Trophoblast cell (in vitro differentiated cells and primary cell): ENCODE results near the gene OCSTAMP.
A peak's percentile ranks its signal among the peaks of the same experiment; 100 is the strongest.

Experiments used
- DNase-seq, 2 donors: peaks; one replicate each; pipeline ENCODE4 v3.0.0-alpha.2; 2016
- H2AFZ ChIP-seq: 2 replicates; pipeline ENCODE4 v1.6.1; 2013; ENCODE audit warnings: low read length, moderate library complexity, mild to moderate bottlenecking; ENCODE audit not compliant: insufficient read depth, poor library complexity
- H2AK5ac ChIP-seq: 2 replicates; pipeline ENCODE4 v1.6.1; 2013; ENCODE audit warnings: mild to moderate bottlenecking, low read length
- H2BK120ac ChIP-seq: 2 replicates; pipeline ENCODE4 v1.6.1; 2013; ENCODE audit warnings: low read length, mild to moderate bottlenecking, moderate library complexity; ENCODE audit not compliant: insufficient read depth, poor library complexity
- H2BK12ac ChIP-seq: 2 replicates; pipeline ENCODE4 v1.6.1; 2013; ENCODE audit warnings: mild to moderate bottlenecking, low read length, moderate library complexity
- H2BK5ac ChIP-seq: 2 replicates; pipeline ENCODE4 v1.6.1; 2013; ENCODE audit warnings: low read length, low read depth, moderate library complexity, mild to moderate bottlenecking; ENCODE audit not compliant: poor library complexity
- H3K14ac ChIP-seq: 2 replicates; pipeline ENCODE4 v1.6.1; 2013; ENCODE audit warnings: mild to moderate bottlenecking, low read length
- H3K18ac ChIP-seq: 2 replicates; pipeline ENCODE4 v1.6.1; 2013; ENCODE audit warnings: mild to moderate bottlenecking, low read length
- H3K23ac ChIP-seq: 2 replicates; pipeline ENCODE4 v1.6.1; 2013; ENCODE audit warnings: low read length
- H3K27ac ChIP-seq: 2 replicates; pipeline ENCODE4 v1.5.1; 2013; ENCODE audit warnings: low read depth, mild to moderate bottlenecking, inconsistent platforms, low read length, moderate library complexity
- H3K27me3 ChIP-seq: 2 replicates; pipeline ENCODE4 v1.6.1; 2013; ENCODE audit warnings: inconsistent platforms, mild to moderate bottlenecking, low read length, moderate library complexity; ENCODE audit not compliant: insufficient read depth
- H3K36me3 ChIP-seq, 2 experiments: 1 replicate in 1 of 2; 2 replicates in 1 of 2; pipeline ENCODE4 v1.6.1; 2013; ENCODE audit warnings: low read length in 2 of 2, mild to moderate bottlenecking in 2 of 2, moderate library complexity in 1 of 2; ENCODE audit not compliant: insufficient read depth in 2 of 2, control insufficient read depth in 1 of 2
- H3K4ac ChIP-seq: 2 replicates; pipeline ENCODE4 v1.6.1; 2013; ENCODE audit warnings: low read depth, mild to moderate bottlenecking, low read length, moderate library complexity
- H3K4me1 ChIP-seq, 2 experiments: 1 replicate in 1 of 2; 2 replicates in 1 of 2; pipeline ENCODE4 v1.6.1; 2013; ENCODE audit warnings: low read length in 2 of 2, mild to moderate bottlenecking in 2 of 2, moderate library complexity in 1 of 2; ENCODE audit not compliant: insufficient read depth in 2 of 2, control insufficient read depth in 1 of 2
- H3K4me2 ChIP-seq: 2 replicates; pipeline ENCODE4 v1.6.1; 2013; ENCODE audit warnings: inconsistent platforms, mild to moderate bottlenecking, low read length, moderate library complexity
- H3K4me3 ChIP-seq: 2 replicates; pipeline ENCODE4 v1.5.1; 2013; ENCODE audit warnings: mild to moderate bottlenecking, low read depth, low read length, inconsistent platforms
- H3K79me1 ChIP-seq: one replicate; pipeline ENCODE4 v1.6.1; 2013; ENCODE audit warnings: low read length
- H3K79me2 ChIP-seq: 2 replicates; pipeline ENCODE4 v1.6.1; 2013; ENCODE audit warnings: low read length, mild to moderate bottlenecking; ENCODE audit not compliant: control insufficient read depth, insufficient read depth, poor library complexity
- H3K9ac ChIP-seq: 2 replicates; pipeline ENCODE4 v1.6.1; 2013; ENCODE audit warnings: mild to moderate bottlenecking, low read length
- H3K9me3 ChIP-seq: 2 replicates; pipeline ENCODE4 v1.6.1; 2013; ENCODE audit warnings: low read depth, mild to moderate bottlenecking, control low read depth, inconsistent platforms, low read length; ENCODE audit not compliant: insufficient read depth
- H4K12ac ChIP-seq: 2 replicates; pipeline ENCODE4 v1.6.1; 2013; ENCODE audit warnings: low read depth, mild to moderate bottlenecking, low read length, moderate library complexity
- H4K8ac ChIP-seq: 2 replicates; pipeline ENCODE4 v1.6.1; 2013; ENCODE audit warnings: low read depth, mild to moderate bottlenecking, low read length, moderate library complexity
- H4K91ac ChIP-seq: one replicate; pipeline ENCODE4 v1.6.1; 2013; ENCODE audit warnings: low read depth, mild to moderate bottlenecking, low read length, moderate library complexity
- WGBS: extraction: QIAGEN DNeasy Blood & Tissue Kit; methylation state at CpG from one replicate; pipeline ENCODE4 v1.1.7; 2013; ENCODE audit warnings: missing lambda C conversion rate; ENCODE audit not compliant: insufficient read length, insufficient coverage; ENCODE audit errors: extremely low coverage; 5-methylcytosine and 5-hydroxymethylcytosine counted together

The OCSTAMP gene

GRCh38 chr20:46509523-46509922, 40.9 kb downstream of the OCSTAMP start:
- H3K27me3 ChIP-seq, result no peaks in the 10 kb centered on the region
- no peak overlapping the region for H3K4ac ChIP-seq
- H3K79me2 ChIP-seq, result peaks cover 4% of the 10 kb centered on the region
- H2BK120ac ChIP-seq, result no peak overlapping the region
- H3K14ac ChIP-seq, result no peak overlapping the region
- DNase-seq, result no peak
- no CpG with 5 or more reads among the region's 2 CpGs for WGBS
- no peak overlapping the region for H4K8ac ChIP-seq
- no peaks in the 10 kb centered on the region for H3K4me1 ChIP-seq
- H3K23ac ChIP-seq, result no peak overlapping the region
- peaks cover 2% of the 10 kb centered on the region for H3K9me3 ChIP-seq
- H3K4me2 ChIP-seq, result no peak overlapping the region
- no peak overlapping the region for H2BK12ac ChIP-seq
- H4K12ac ChIP-seq, result no peak overlapping the region
- peaks cover 4% of the 10 kb centered on the region for H3K79me1 ChIP-seq
- no peak overlapping the region for H3K18ac ChIP-seq
- no peak overlapping the region for H2AK5ac ChIP-seq
- no peak overlapping the region for H2AFZ ChIP-seq
- peaks cover 4 to 7% of the 10 kb centered on the region in 2 experiments for H3K36me3 ChIP-seq
- no peak overlapping the region for H2BK5ac ChIP-seq
- H3K4me3 ChIP-seq, result no peak overlapping the region
- no peak overlapping the region for H3K27ac ChIP-seq
- H3K9ac ChIP-seq, result no peak overlapping the region
- no peak overlapping the region for H4K91ac ChIP-seq

GRCh38 chr20:46507760-46508407, 42.6 kb downstream of the OCSTAMP start:
- H3K79me2 ChIP-seq, result no peaks in the 10 kb centered on the region
- H4K12ac ChIP-seq, result no peak overlapping the region
- H2BK120ac ChIP-seq, result no peak overlapping the region
- no peak overlapping the region for H3K27ac ChIP-seq
- no peak overlapping the region for H3K4me2 ChIP-seq
- no peak overlapping the region for H4K8ac ChIP-seq
- H3K36me3 ChIP-seq, result peaks cover 11 to 12% of the 10 kb centered on the region in 2 experiments
- H3K4me3 ChIP-seq, result no peak overlapping the region
- no peak overlapping the region for H3K18ac ChIP-seq
- no peaks in the 10 kb centered on the region for H3K4me1 ChIP-seq
- no peak for DNase-seq
- no peak overlapping the region for H3K23ac ChIP-seq
- H2AK5ac ChIP-seq, result no peak overlapping the region
- H3K9me3 ChIP-seq, result peaks cover 5% of the 10 kb centered on the region
- no peak overlapping the region for H4K91ac ChIP-seq
- H3K79me1 ChIP-seq, result no peaks in the 10 kb centered on the region
- H3K14ac ChIP-seq, result no peak overlapping the region
- WGBS, result no CpG with 5 or more reads among the region's 4 CpGs
- no peak overlapping the region for H2BK12ac ChIP-seq
- no peaks in the 10 kb centered on the region for H3K27me3 ChIP-seq
- H2AFZ ChIP-seq, result no peak overlapping the region
- H3K4ac ChIP-seq, result no peak overlapping the region
- H3K9ac ChIP-seq, result no peak overlapping the region
- no peak overlapping the region for H2BK5ac ChIP-seq

- H2BK12ac ChIP-seq, result no peak overlapping the region
- H3K36me3 ChIP-seq, result peaks cover 11 to 18% of the 10 kb centered on the region in 2 experiments
- H2BK5ac ChIP-seq, result no peak overlapping the region
- no peak overlapping the region for H2AK5ac ChIP-seq
- no peak overlapping the region for H3K4me3 ChIP-seq
- H3K27me3 ChIP-seq, result no peaks in the 10 kb centered on the region
- no peak overlapping the region for H3K9ac ChIP-seq
- no peak overlapping the region for H2AFZ ChIP-seq
- no CpG with 5 or more reads among the region's 3 CpGs for WGBS
- H3K18ac ChIP-seq, result no peak overlapping the region
- no peaks in the 10 kb centered on the region for H3K4me1 ChIP-seq
- H3K79me2 ChIP-seq, result no peaks in the 10 kb centered on the region
- H3K23ac ChIP-seq, result no peak overlapping the region
- peaks cover 8% of the 10 kb centered on the region for H3K9me3 ChIP-seq
- DNase-seq, result no peak
- H3K27ac ChIP-seq, result no peak overlapping the region
- no peak overlapping the region for H4K12ac ChIP-seq
- H3K14ac ChIP-seq, result no peak overlapping the region
- H4K8ac ChIP-seq, result no peak overlapping the region
- no peak overlapping the region for H3K4ac ChIP-seq
- H3K79me1 ChIP-seq, result no peaks in the 10 kb centered on the region
- H2BK120ac ChIP-seq, result no peak overlapping the region
- H4K91ac ChIP-seq, result no peak overlapping the region
- no peak overlapping the region for H3K4me2 ChIP-seq
Observed at GRCh38 chr20:46505506-46505905, 44.9 kb downstream of the OCSTAMP start.

- no peaks in the 10 kb centered on the region for H3K79me2 ChIP-seq
Observed at GRCh38 chr20:46501961-46502360, 48.5 kb downstream of the OCSTAMP start.

More at GRCh38 chr20:46501961-46502360, 48.5 kb downstream of the OCSTAMP start:
- H3K23ac ChIP-seq, result no peak overlapping the region
- no peaks in the 10 kb centered on the region for H3K4me1 ChIP-seq
- no CpG with 5 or more reads among the region's 6 CpGs for WGBS
- no peak overlapping the region for H2BK12ac ChIP-seq
- no peak overlapping the region for H3K18ac ChIP-seq
- no peak overlapping the region for H3K14ac ChIP-seq
- no peak overlapping the region for H3K4me2 ChIP-seq
- H3K9ac ChIP-seq, result no peak overlapping the region
- no peak overlapping the region for H3K4me3 ChIP-seq
- peak; percentile 42 to 82 for DNase-seq
- H3K27me3 ChIP-seq, result no peaks in the 10 kb centered on the region
- H3K9me3 ChIP-seq, result peaks cover 9% of the 10 kb centered on the region
- no peak overlapping the region for H2AK5ac ChIP-seq
- H4K12ac ChIP-seq, result no peak overlapping the region
- peaks cover 9 to 23% of the 10 kb centered on the region in 2 experiments for H3K36me3 ChIP-seq
- no peak overlapping the region for H3K4ac ChIP-seq
- H4K8ac ChIP-seq, result no peak overlapping the region
- H2BK120ac ChIP-seq, result no peak overlapping the region
- H3K79me1 ChIP-seq, result no peaks in the 10 kb centered on the region
- H2AFZ ChIP-seq, result no peak overlapping the region
- H3K27ac ChIP-seq, result no peak overlapping the region
- no peak overlapping the region for H4K91ac ChIP-seq
- no peak overlapping the region for H2BK5ac ChIP-seq
